ENCODE results near the gene PTPN6. TPM values are rescaled to one million over a fixed set of nuclear protein-coding genes. Genes with fewer than 3 reads are reported as not detected.

PTPN6 gene
- total and polyA plus RNA-seq, 10 of the 15 experiments (the other 5 are each of a cell fraction or from before 2014, with no cell fraction given) = 229 to 457 (median 370) TPM

GRCh38 chr12:6917491-6918231 lies 33.5 kb upstream of the PTPN6 start:
- FAIRE-seq (no peak), DNase-seq (ENCODE audit: low read depth, low spot score) (no peak), ATAC-seq (no peak)
- Histone ChIP-seq H2AFZ (ENCODE audit: control insufficient read depth, low read depth, low read length) (no peak overlapping the region), H3K27ac (ENCODE audit: control insufficient read depth, insufficient read depth) (no peak overlapping the region), H3K79me2 (ENCODE audit: control insufficient read depth, insufficient read depth, low read length) (peaks cover 23% of the 10 kb centered on the region), H3K4me2 (ENCODE audit: control insufficient read depth, insufficient read depth) (no peak overlapping the region), H4K20me1 (ENCODE audit: control insufficient read depth, insufficient read depth) (no peaks in the 10 kb centered on the region), H3K36me3 (ENCODE audit: control insufficient read depth in 2 of 2, insufficient read depth in 2 of 2, low read length in 1 of 2) (peaks cover 2 to 10% of the 10 kb centered on the region in 2 experiments; a peak in 2 of 4 replicates), H3K9me3 (replicated peaks; ENCODE audit: control insufficient read depth, insufficient read depth, low read length) (no peaks in the 10 kb centered on the region), H3K27me3 (replicated peaks in 1 of 2; ENCODE audit: control insufficient read depth in 2 of 2, insufficient read depth in 2 of 2, low read length in 1 of 2) (no peaks in the 10 kb centered on the region), H3K9ac (ENCODE audit: control insufficient read depth, insufficient read depth, low read length) (no peak overlapping the region), H3K4me3 (no peak overlapping the region), H3K4me1 (ENCODE audit: control insufficient read depth, insufficient read depth, low read length) (peaks cover 28% of the 10 kb centered on the region)
- intact Hi-C loops (cut with micrococcal nuclease; ENCODE audit: unreplicated experiment) (no loop called here), in situ Hi-C loops (cut with MboI) (no loop called here)
- TF ChIP-seq MXI1 (IDR thresholded peaks at IDR 0.05; ENCODE audit: low read depth, low read length) = no peak
- TF ChIP-seq CUX1 (IDR thresholded peaks at IDR 0.05; ENCODE audit: insufficient replicate concordance, low read depth, low read length) = no peak
- TF ChIP-seq POLR2AphosphoS2 (IDR thresholded peaks at IDR 0.05; ENCODE audit: low read depth, low read length) = no peak
- TF ChIP-seq ATF2 (IDR thresholded peaks at IDR 0.05; ENCODE audit: low read length) = no peak
- TF ChIP-seq WRNIP1 (IDR thresholded peaks at IDR 0.05; ENCODE audit: borderline replicate concordance, low read depth, low read length) = no peak
- no peak for TF ChIP-seq CREM (IDR thresholded peaks at IDR 0.05; ENCODE audit: low read depth)
- TF ChIP-seq KDM1A (IDR thresholded peaks at IDR 0.05; ENCODE audit: borderline replicate concordance) = no peak
- no peak for TF ChIP-seq FOXM1 (IDR thresholded peaks at IDR 0.05; ENCODE audit: low read depth, low read length)
- TF ChIP-seq POLR2A (IDR thresholded peaks at IDR 0.05; ENCODE audit: low read depth, low read length) = no peak
- TF ChIP-seq MEF2A (IDR thresholded peaks at IDR 0.05; ENCODE audit: insufficient read depth, low read depth, low read length) = no peak
- TF ChIP-seq ZNF384 (IDR thresholded peaks at IDR 0.05; ENCODE audit: borderline replicate concordance, low read depth, low read length) = no peak
- no peak for TF ChIP-seq SREBF2 (IDR thresholded peaks at IDR 0.05; ENCODE audit: low read length)
- no peak for TF ChIP-seq ZNF24 (IDR thresholded peaks at IDR 0.05)
- TF ChIP-seq NBN (IDR thresholded peaks at IDR 0.05) = no peak
- TF ChIP-seq BHLHE40 (IDR thresholded peaks at IDR 0.05; ENCODE audit: borderline replicate concordance in 1 of 2, low read depth in 2 of 2, low read length in 1 of 2) = no peak
- RAD21 ChIA-PET (ENCODE audit: unreplicated experiment) = no interaction called here
- CTCF ChIA-PET = interaction anchor here (0.7 to 1.9 kb wide), 4 partner anchors 8 to 49 kb away, joined by 3 to 7 read pairs (median 4); partner anchors contain the start of gene SPSB2
- 86% methylated on average over 14 of the region's 14 CpGs for WGBS (ENCODE audit: insufficient coverage, insufficient replicate concordance, low lambda C conversion rate, missing lambda C conversion rate)
- POLR2A ChIA-PET = interaction anchor here (0.6 to 1.2 kb wide), 2 partner anchors 9 to 17 kb away, joined by 4 to 6 read pairs; no protein-coding TSS in a partner anchor
- SMC1A ChIA-PET (ENCODE audit: uncharacterized antibody, unreplicated experiment) = interaction anchor here (1.3 kb wide), 1 partner anchor 26 kb away, joined by 3 read pairs; no protein-coding TSS in a partner anchor
- TSS peak; percentile 32 for BruUV-seq (replicated peaks)

All from GM12878 (cell line).